Measurements from ENCODE around the gene DDB1. TPM values are rescaled to one million over a fixed set of nuclear protein-coding genes. Genes with fewer than 3 reads are reported as not detected.
A peak's percentile ranks its signal among the peaks of the same experiment; 100 is the strongest.

The DDB1 gene
- total RNA-seq, 1 donor from 2014 or later, result 228 TPM

GRCh38 chr11:61325649-61326414 lies 7.1 kb downstream of the DDB1 start:
- FAIRE-seq (no peak), DNase-seq (ENCODE audit: low read depth) (peak; percentile 88)
- H3K4me3 ChIP-seq (ENCODE audit: low read depth, low read length), result no peak overlapping the region
- H3K36me3 ChIP-seq (ENCODE audit: control insufficient read depth, insufficient read depth, low read length), result peaks cover 32% of the 10 kb centered on the region
- no peaks in the 10 kb centered on the region for H3K27me3 ChIP-seq (ENCODE audit: control insufficient read depth, insufficient read depth, low read length)
- no peak for TF ChIP-seq CTCF (IDR thresholded peaks at IDR 0.05; ENCODE audit: insufficient read depth, low read length, severe bottlenecking)

GRCh38 chr11:61315260-61315659 lies 17.6 kb downstream of the DDB1 start:
- Histone ChIP-seq H3K36me3 (ENCODE audit: control insufficient read depth, insufficient read depth, low read length) (peaks cover 32% of the 10 kb centered on the region), H3K27me3 (ENCODE audit: control insufficient read depth, insufficient read depth, low read length) (no peaks in the 10 kb centered on the region), H3K4me3 (ENCODE audit: low read depth, low read length) (no peak overlapping the region)
- FAIRE-seq (no peak), DNase-seq (ENCODE audit: low read depth) (peak; percentile 46)
- TF ChIP-seq CTCF (IDR thresholded peaks at IDR 0.05; ENCODE audit: insufficient read depth, low read length, severe bottlenecking), result no peak

- Histone ChIP-seq H3K27me3 (ENCODE audit: control insufficient read depth, insufficient read depth, low read length) (no peaks in the 10 kb centered on the region), H3K4me3 (ENCODE audit: low read depth, low read length) (no peak overlapping the region), H3K36me3 (ENCODE audit: control insufficient read depth, insufficient read depth, low read length) (peaks cover 46% of the 10 kb centered on the region)
- no peak for DNase-seq (ENCODE audit: low read depth)
- no peak for FAIRE-seq
- no peak for TF ChIP-seq CTCF (IDR thresholded peaks at IDR 0.05; ENCODE audit: insufficient read depth, low read length, severe bottlenecking)
Observed at GRCh38 chr11:61310749-61311148, 22.2 kb downstream of the DDB1 start.

DNA sequence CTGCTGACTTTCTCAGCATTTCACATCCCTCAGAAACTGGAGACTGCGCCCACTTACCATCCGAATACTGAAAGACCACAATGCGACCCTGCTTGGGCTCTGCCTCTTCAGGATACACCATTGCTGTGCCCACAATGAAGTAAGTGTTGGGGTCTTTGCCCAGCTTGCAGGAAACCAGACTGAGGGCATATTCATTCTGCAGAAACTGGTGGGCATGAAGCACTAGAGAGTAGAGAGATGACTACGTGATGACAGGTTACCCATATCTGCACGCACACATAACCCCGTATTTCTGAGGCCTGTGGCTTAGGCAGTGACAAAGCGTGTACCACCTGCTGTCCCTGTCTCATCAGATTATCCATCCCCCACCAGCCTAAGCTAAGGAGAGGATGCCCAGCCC lies 23.2 kb downstream of the DDB1 start:
- no peak for FAIRE-seq
- no peak for TF ChIP-seq CTCF (IDR thresholded peaks at IDR 0.05; ENCODE audit: insufficient read depth, low read length, severe bottlenecking)
- Histone ChIP-seq H3K4me3 (ENCODE audit: low read depth, low read length) (no peak overlapping the region), H3K27me3 (ENCODE audit: control insufficient read depth, insufficient read depth, low read length) (no peaks in the 10 kb centered on the region), H3K36me3 (ENCODE audit: control insufficient read depth, insufficient read depth, low read length) (peaks cover 45% of the 10 kb centered on the region)
- DNase-seq (ENCODE audit: low read depth), result no peak

- Histone ChIP-seq H3K4me3 (ENCODE audit: low read depth, low read length) (no peak overlapping the region), H3K36me3 (ENCODE audit: control insufficient read depth, insufficient read depth, low read length) (peaks cover 43% of the 10 kb centered on the region), H3K27me3 (ENCODE audit: control insufficient read depth, insufficient read depth, low read length) (no peaks in the 10 kb centered on the region)
- DNase-seq (ENCODE audit: low read depth) (no peak), FAIRE-seq (no peak)
- TF ChIP-seq CTCF (IDR thresholded peaks at IDR 0.05; ENCODE audit: insufficient read depth, low read length, severe bottlenecking), result no peak
Observed at GRCh38 chr11:61309141-61309540, 23.8 kb downstream of the DDB1 start.

- Histone ChIP-seq H3K27me3 (ENCODE audit: control insufficient read depth, insufficient read depth, low read length) (no peaks in the 10 kb centered on the region), H3K36me3 (ENCODE audit: control insufficient read depth, insufficient read depth, low read length) (peaks cover 44% of the 10 kb centered on the region), H3K4me3 (ENCODE audit: low read depth, low read length) (no peak overlapping the region)
- DNase-seq (ENCODE audit: low read depth) (no peak), FAIRE-seq (no peak)
- no peak for TF ChIP-seq CTCF (IDR thresholded peaks at IDR 0.05; ENCODE audit: insufficient read depth, low read length, severe bottlenecking)
Observed at GRCh38 chr11:61307354-61307753, 25.6 kb downstream of the DDB1 start.
